Measurements from ENCODE around the gene TUBA4A. TPM values are rescaled to one million over a fixed set of nuclear protein-coding genes. Genes with fewer than 3 reads are reported as not detected.

Gene TUBA4A
- total RNA-seq, 2 experiments from 2014 or later: 96.0 to 186 TPM

GRCh38 chr2:219218217-219218731, 35.4 kb downstream of the TUBA4A start:
- Histone ChIP-seq H3K9me3 (ENCODE audit: low read length) (no peaks in the 10 kb centered on the region), H3K4me2 (ENCODE audit: low read length) (peak overlapping the region; percentile 56; the same call in 1 of the 2 replicates), H3K4me1 (ENCODE audit: insufficient read depth, low read length, poor library complexity, severe bottlenecking) (peaks cover 10% of the 10 kb centered on the region), H3K27ac (ENCODE audit: low read depth, low read length, poor library complexity, severe bottlenecking) (no peak overlapping the region), H3K9me2 (ENCODE audit: insufficient read depth, low read length) (no peaks in the 10 kb centered on the region), H3K4me3 (ENCODE audit: low read depth, low read length, poor library complexity, severe bottlenecking) (no peak overlapping the region), H3K36me3 (ENCODE audit: insufficient read depth, low read length) (peaks cover 38% of the 10 kb centered on the region; the same call in 1 of the 2 replicates), H2AFZ (ENCODE audit: low read length) (no peak overlapping the region), H3K79me2 (ENCODE audit: insufficient read depth, low read depth, low read length) (no peaks in the 10 kb centered on the region), H4K20me1 (ENCODE audit: insufficient read depth, low read length) (no peaks in the 10 kb centered on the region)
- no TSS peak for BruUV-seq (replicated peaks)
- CTCF ChIA-PET (ENCODE audit: unreplicated experiment): interaction anchor here (0.6 kb wide), 1 partner anchor 77 kb away, joined by 3 read pairs; no protein-coding TSS in a partner anchor
- no peak for DNase-seq (ENCODE audit: low spot score)
- TF ChIP-seq EZH2phosphoT487 (IDR thresholded peaks at IDR 0.05; ENCODE audit: borderline replicate concordance, low read depth, low read length) (no peak), CTCF (conservative IDR thresholded peaks at IDR 0.05; ENCODE audit: low read length) (no peak)
- POLR2A ChIA-PET: no interaction called here
- intact Hi-C loops (cut with micrococcal nuclease; ENCODE audit: unreplicated experiment): no loop called here

- BruUV-seq (replicated peaks): no TSS peak
- no peak overlapping the region for H3K4me2 ChIP-seq (ENCODE audit: low read length)
- no peak for TF ChIP-seq EZH2phosphoT487 (IDR thresholded peaks at IDR 0.05; ENCODE audit: borderline replicate concordance, low read depth, low read length)
- TF ChIP-seq CTCF (conservative IDR thresholded peaks at IDR 0.05; ENCODE audit: low read length): no peak
- ChIA-PET POLR2A (interaction anchor here (0.5 to 2.1 kb wide), 3 partner anchors 13 to 129 kb away, joined by 3 to 8 read pairs (median 3); partner anchors contain the start of genes ANKZF1 and ATG9A), CTCF (ENCODE audit: unreplicated experiment) (no interaction called here)
- no peak overlapping the region for H3K27ac ChIP-seq (ENCODE audit: low read depth, low read length, poor library complexity, severe bottlenecking)
- H3K4me3 ChIP-seq (ENCODE audit: low read depth, low read length, poor library complexity, severe bottlenecking): no peak overlapping the region
- H3K9me3 ChIP-seq (ENCODE audit: low read length): no peaks in the 10 kb centered on the region
- no peaks in the 10 kb centered on the region for H3K79me2 ChIP-seq (ENCODE audit: insufficient read depth, low read depth, low read length)
- H2AFZ ChIP-seq (ENCODE audit: low read length): no peak overlapping the region
- intact Hi-C loops (cut with micrococcal nuclease; ENCODE audit: unreplicated experiment): no loop called here
- peaks cover 10% of the 10 kb centered on the region for H3K4me1 ChIP-seq (ENCODE audit: insufficient read depth, low read length, poor library complexity, severe bottlenecking)
- peaks cover 28% of the 10 kb centered on the region for H3K36me3 ChIP-seq (ENCODE audit: insufficient read depth, low read length)
- no peak for DNase-seq (ENCODE audit: low spot score)
- no peaks in the 10 kb centered on the region for H4K20me1 ChIP-seq (ENCODE audit: insufficient read depth, low read length)
- no peaks in the 10 kb centered on the region for H3K9me2 ChIP-seq (ENCODE audit: insufficient read depth, low read length)
Measured at GRCh38 chr2:219216535-219216915, 37.2 kb downstream of the TUBA4A start.

GRCh38 chr2:219215871-219216534, 37.7 kb downstream of the TUBA4A start:
- H3K4me2 ChIP-seq (ENCODE audit: low read length): no peak overlapping the region
- H3K27ac ChIP-seq (ENCODE audit: low read depth, low read length, poor library complexity, severe bottlenecking): no peak overlapping the region
- intact Hi-C loops (cut with micrococcal nuclease; ENCODE audit: unreplicated experiment): no loop called here
- TF ChIP-seq EZH2phosphoT487 (IDR thresholded peaks at IDR 0.05; ENCODE audit: borderline replicate concordance, low read depth, low read length): no peak
- TF ChIP-seq CTCF (conservative IDR thresholded peaks at IDR 0.05; ENCODE audit: low read length): no peak
- H2AFZ ChIP-seq (ENCODE audit: low read length): no peak overlapping the region
- H3K9me3 ChIP-seq (ENCODE audit: low read length): no peaks in the 10 kb centered on the region
- no peak for DNase-seq (ENCODE audit: low spot score)
- peaks cover 10% of the 10 kb centered on the region for H3K4me1 ChIP-seq (ENCODE audit: insufficient read depth, low read length, poor library complexity, severe bottlenecking)
- peaks cover 27% of the 10 kb centered on the region for H3K36me3 ChIP-seq (ENCODE audit: insufficient read depth, low read length)
- no peaks in the 10 kb centered on the region for H3K9me2 ChIP-seq (ENCODE audit: insufficient read depth, low read length)
- no peaks in the 10 kb centered on the region for H4K20me1 ChIP-seq (ENCODE audit: insufficient read depth, low read length)
- no peaks in the 10 kb centered on the region for H3K79me2 ChIP-seq (ENCODE audit: insufficient read depth, low read depth, low read length)
- no TSS peak for BruUV-seq (replicated peaks)
- no peak overlapping the region for H3K4me3 ChIP-seq (ENCODE audit: low read depth, low read length, poor library complexity, severe bottlenecking)
- ChIA-PET CTCF (ENCODE audit: unreplicated experiment) (no interaction called here), POLR2A (interaction anchor here (0.5 to 2.1 kb wide), 3 partner anchors 14 to 129 kb away, joined by 3 to 8 read pairs (median 3); partner anchors contain the start of genes ANKZF1 and ATG9A)

Measured in OCI-LY7 (cell line).